ENCODE data around the gene IFNE.

IFNE gene, protein sequence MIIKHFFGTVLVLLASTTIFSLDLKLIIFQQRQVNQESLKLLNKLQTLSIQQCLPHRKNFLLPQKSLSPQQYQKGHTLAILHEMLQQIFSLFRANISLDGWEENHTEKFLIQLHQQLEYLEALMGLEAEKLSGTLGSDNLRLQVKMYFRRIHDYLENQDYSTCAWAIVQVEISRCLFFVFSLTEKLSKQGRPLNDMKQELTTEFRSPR

DNA sequence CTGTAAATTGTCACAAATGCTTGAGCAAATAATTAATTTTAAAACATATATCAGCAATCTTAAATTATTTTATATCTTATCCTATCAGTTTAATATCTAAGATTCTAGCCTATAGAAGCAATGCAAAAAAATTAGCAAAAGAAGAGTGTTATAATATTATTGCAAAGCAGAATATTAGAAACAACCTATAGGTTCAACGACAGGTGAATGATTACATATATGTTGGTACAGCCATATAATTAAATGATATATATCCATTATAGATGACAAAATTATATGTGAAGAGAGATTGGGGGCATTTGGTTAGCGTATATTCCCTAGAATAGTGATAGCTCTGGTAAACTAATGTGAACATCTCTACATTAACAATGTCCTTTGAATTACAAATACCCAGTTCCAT lies at the start of gene IFNE:
Gene IFNE (minus strand): TSS at position 101 of the 400 bp plus-strand sequence. CDS start 619 bp downstream, outside the sequence.
- DNase-seq, result no peak

DNA sequence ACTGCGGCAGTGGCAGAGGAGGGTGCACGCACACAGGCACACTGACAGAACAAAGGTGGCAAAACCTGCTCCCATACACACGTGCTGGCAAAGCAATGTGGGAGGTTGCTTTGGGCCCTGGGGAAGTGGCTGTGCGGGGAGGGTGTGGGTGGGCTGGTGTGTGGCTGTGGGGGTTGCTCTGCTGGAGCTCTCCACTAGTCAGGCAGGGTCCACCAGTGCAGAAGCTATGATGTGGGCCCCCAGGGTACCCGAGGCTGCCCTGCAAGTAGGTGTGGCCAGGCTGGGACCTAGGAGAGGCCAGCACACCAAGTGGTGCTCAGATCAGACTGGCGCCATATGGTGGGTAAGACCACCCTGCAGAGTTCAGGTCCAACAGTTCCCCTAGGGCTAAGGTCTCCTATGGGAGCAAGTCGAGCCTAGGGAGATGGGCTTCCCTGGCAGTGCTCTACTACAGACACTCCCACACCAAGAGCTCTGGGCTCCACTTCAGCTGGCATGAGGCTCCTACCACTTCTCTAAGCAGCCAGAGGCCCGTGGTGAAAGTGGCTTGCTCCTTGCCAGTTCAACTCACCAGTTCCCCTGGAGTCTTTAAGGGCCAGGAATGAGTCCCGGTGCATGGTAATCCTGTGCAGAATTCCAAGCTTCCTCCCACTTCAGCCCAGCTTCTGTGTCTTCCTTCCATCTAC lies 46.2 kb upstream of the IFNE start:
- no peak for DNase-seq

DNA sequence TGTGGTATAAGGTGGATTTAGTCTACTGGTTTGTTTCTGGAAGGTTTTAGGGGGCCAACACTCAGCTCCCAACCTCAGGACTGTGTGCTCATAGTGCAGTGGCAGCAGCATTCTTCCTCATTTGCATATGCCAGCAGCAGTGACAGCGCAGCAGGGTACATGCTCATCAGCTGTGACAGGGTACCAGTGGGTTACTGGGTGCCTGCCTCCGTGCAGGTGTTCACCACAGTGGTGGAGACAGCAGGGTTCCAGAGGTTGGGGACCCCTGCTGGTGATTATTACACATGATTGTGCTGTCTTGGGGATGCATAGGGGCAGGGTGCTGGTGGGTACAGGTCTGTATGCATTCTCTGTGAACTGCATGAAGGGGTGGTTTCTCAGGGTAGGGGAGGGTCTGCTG lies 45.5 kb upstream of the IFNE start:
- DNase-seq, result peak in 1 of 2 donors; percentile 11

DNA sequence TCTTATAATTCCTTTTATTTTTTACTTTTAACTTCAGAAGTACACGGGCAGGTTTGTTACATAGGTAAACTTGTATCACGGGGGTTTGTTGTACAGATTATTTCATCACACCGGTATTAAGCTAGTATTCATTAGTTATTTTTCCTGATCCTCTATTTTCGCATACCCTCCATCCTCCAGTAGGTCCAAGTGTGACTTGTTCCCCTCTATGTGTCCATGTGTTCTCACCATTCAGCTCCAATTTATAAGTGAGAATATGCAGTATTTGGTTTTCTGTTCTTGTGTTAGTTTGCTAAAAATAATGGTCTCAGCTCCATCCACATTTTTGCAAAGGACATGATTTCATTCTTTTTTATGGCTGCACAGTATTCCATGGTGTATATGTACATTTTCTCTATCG lies 43.1 kb upstream of the IFNE start:
- DNase-seq, result no peak

DNA sequence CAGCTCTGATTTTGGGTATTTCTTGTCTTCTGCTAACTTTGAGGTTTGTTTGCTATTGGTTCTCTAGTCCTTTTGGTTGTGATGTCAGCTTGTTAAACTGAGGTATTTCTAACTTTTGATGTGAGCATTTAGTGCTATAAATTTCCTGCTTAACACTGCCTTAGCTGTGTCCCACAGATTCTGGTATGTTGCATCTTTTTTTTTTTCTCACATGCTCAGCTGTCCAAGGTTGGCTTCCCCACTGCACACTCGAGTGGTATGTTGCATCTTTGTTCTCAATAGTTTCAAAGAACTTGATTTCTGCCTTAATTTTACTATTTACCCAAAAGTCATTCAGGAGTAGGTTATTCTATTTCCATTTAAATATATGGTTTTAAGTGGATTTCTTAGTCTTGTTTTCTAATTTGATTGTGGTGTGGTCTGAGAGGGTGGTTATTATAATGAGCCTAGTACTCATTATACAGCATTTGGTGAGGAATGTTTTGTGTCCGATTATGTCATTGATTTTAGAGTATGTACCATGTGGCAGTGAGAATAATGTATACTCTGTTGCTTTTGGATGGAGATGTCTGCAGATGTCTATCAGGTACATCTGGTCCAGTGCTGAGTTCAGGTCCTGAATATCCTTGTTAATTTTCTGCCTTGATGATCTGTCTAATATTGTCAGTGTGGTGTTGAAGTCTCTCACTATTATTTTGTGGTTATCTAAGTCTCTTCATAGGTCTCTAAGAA lies 42.2 kb upstream of the IFNE start:
- no peak for DNase-seq

DNA sequence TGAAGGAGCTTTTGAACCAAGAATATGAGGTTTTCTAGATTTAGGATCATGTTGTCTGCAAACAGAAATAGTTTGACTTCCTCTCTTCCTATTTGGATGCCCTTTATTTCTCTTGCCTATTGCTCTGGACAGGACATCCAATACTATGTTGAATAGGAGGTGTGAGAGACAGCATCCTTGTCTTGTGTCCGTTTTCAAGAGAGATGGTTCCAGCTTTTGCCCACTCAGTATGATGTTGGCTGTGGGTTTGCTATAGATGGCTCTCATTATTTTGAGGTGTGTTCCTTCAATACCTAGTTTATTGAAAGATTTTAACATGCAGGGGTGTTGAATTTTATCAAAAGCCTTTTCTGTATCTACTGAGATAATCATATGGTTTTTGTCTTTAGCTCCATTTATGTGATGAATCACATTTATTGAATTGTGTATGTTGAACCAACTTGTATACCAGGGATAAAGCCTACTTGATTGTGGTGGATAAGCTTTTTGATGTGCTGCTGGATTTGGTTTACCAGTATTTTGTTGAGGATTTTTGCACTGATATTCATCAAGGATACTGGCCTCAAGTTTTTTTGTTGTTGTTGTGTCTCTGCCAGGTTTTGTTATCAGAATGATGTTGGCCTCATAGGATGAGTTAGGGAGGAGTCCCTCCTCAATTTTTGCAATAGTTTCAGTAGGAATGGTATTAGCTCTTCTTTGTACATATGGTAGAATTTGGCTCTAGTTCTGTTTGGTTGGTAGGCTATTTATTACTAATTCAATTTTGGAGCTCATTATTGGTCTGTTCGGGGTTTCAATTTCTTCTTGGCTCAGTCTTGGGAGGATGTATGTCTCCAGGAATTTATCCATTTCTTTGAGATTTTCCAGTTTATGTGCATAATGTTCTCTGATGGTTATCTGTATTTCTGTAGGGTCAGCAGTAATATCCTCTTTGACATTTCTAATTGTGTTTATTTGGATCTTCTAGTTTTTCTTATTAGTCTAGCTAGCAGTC lies 41.2 kb upstream of the IFNE start:
- no peak for DNase-seq

DNA sequence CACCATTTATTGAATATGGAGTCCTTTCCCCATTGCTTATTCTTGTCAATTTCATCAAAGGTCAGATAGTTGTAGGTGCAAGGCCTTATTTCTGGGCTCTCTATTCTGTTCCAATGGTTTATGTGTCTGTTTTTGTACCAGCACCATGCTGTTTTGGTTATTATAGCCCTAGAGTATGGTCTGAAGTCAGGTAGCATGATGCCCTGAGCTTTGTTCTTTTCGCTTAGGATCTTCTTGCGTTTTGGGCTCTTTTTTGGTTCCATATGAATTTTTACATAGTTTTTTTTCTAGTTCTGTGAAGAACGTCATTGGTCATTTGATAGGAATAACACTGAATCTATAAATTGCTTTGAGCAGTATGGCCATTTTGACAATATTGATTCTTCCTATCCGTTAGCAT lies 40.2 kb upstream of the IFNE start:
- no peak for DNase-seq

DNA sequence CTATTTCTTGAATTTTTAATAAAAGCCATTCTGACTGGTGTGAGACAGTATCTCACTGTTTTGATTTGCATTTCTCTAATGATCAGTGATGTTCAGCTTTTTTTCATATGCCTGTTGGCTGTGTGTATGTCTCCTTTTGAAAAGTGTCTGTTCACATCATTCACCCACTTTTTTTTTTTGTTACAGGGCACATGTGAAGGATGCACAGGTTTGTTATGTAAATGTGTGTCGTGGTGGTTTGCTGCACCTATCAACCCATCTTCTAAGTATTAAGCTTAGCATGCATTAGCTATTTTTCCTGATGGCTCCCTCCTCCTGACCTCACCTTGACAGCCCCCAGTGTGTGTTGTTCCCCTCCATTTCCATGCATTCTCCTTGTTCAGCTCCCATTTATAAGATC lies 39.3 kb upstream of the IFNE start:
- DNase-seq, result no peak

DNA sequence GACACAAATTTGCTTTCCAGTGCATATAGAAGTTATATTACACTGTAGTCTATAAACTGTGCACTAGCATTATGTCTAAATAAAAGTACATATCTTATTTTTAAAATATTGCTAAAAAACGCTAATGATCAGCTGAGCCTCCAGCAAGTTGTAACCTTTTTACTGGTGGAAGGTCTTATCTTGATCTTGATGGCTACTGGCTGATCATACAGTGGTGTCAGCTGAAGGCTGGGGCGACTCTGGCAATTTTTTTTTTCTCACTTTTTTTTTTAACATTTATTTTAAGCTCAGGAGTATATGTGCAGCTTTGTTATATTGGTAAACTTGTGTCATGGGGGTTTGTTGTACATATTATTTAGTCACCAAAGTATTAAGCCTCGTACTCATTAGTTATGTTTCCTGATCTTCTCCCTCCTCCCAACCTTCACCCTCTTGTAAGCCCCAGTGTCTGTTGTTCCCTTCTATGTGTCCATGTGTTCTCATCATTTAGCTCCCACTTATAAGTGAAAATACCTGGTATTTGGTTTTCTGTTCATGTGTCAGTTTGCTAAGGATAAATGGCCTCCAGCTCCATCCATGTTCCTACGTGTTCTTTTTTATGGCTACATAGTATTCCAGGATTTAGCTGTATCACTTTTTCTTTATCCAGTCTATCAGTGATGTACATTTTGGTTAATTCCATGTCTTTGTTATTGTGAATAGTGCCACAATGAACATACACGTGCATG lies 38.6 kb upstream of the IFNE start:
- DNase-seq, result no peak

DNA sequence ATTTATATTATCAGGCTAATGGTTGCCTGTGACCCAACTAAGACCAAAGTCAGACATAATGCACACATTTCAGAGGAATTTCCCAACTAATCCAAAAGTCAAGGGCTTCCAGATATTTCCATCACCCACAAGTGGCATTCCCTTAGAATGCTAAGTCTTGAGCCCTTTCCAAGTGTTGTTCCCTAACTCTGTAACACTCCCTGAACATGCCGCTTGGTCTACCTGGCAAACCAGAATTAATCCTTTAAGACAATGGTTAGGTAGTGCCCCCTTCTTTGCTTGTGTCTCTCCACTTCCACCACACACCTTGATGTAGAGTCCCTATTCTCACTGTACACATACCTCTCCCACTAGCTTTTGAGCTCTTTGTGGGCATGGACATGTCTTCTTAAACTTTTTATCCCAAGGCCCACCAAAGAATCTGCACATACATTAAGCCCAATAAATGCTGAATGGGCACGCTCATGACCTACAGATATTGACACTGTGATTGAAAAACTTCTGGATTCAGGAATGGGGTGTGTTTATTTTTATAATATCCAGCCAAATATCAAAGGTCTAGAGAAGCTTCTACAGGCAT lies 37.8 kb upstream of the IFNE start:
- no peak for DNase-seq

DNA sequence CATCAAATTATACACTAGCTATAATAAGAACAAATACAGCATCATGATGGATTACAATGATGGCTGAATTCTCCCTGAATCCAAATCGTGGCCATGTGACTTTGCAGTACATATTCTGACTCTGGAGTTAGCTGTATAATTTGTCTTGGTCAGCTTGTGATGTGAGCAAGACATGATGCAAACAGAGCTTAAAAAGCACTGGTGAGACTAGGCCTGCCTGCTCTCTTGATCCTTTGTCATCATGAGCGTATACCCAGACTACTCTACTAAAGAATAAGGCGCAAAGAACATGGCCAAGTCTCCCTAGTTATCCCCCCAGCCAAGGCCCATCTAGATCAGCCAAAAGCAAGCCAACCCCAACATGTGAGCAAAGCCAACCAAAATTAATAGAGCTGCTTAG lies 34.7 kb upstream of the IFNE start:
- DNase-seq, result no peak

DNA sequence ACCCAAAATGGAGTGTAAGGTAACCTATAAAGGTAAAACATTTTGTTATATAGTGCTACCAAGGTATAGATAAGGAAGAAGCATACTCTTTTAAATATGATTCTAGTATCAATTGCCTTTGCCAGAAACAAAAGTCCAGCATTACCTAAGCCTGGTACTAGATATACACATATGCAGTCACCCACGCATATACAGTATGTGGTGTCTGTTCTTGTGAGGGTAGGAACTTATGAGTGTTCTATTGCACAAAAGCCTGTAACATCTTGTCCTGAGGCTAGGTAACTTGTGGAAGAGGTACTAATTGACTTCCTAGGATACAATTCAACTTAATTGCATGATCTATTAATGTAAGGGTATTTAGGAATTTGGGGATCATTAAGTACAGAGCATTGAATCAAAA lies 31.3 kb upstream of the IFNE start:
- DNase-seq, result no peak

DNA sequence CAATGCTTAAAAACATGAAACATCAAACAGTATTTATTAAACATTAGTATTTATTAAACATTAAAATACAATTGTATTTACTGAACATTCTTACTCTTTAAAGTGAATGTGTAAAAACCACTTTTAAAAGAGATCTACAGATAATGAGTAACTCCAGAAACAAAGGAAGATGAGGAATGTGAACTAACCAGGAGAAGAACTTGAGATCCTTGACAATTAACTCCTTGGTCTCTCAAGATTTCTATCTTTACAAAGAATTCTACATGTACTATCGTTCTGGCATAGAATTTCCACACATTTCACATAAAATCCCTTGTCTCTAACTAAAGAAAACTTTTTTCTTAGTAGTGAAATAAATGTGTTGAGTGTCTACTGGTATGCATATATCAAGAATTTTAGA lies 28.7 kb upstream of the IFNE start:
- no peak for DNase-seq

DNA sequence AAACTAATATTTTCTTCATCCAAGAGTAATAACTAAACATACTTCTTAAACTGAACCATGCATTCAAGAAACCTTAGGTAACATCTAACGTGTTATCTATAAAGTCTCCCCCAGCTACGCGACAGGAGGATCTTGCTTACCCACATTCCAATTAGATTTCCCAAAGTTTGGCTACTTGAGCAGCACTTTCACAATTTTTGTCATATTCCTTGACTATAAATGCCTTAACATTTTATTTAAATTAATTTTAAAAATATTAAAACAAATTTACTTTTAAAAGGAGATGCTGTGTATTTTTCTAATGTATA lies 25.3 kb upstream of the IFNE start:
- DNase-seq, result no peak

DNA sequence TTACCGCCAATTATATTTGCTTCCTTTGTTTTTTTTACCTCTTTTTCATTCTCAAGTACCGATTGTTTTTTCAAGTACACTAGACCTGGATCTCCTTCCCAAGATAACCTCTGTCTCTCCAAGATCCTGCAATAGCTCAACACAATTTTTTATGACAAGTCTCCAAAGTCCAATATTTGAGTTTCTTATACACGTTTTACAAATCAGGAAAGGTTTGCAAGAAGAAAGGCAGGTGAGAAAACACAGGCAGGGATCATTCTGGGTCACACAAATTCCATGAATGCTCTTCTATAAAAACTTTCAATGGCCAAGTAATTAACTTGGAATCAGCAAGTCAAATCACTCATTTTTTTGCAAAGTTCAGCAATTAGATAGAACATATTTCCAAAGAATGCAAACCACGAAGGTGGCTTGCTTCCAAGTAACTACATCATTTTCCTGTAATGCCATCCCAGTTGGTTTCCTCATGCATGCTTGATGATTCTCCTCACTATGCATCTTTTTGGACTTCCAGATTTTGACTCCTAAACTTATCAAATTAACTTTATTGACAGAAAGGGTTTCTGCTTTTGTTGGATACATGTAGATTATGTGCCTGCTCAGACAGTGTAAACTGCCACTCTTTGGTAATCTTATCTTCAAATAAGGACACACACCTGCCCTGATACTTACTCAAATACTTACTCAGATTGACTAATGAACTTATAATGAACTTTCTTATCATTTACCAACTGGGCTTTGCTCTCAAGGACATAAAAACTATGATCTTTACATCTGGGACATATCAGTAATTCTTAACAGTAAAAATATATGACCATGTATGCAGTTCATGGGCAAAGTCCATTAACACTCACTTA lies 24.7 kb upstream of the IFNE start:
- no peak for DNase-seq

DNA sequence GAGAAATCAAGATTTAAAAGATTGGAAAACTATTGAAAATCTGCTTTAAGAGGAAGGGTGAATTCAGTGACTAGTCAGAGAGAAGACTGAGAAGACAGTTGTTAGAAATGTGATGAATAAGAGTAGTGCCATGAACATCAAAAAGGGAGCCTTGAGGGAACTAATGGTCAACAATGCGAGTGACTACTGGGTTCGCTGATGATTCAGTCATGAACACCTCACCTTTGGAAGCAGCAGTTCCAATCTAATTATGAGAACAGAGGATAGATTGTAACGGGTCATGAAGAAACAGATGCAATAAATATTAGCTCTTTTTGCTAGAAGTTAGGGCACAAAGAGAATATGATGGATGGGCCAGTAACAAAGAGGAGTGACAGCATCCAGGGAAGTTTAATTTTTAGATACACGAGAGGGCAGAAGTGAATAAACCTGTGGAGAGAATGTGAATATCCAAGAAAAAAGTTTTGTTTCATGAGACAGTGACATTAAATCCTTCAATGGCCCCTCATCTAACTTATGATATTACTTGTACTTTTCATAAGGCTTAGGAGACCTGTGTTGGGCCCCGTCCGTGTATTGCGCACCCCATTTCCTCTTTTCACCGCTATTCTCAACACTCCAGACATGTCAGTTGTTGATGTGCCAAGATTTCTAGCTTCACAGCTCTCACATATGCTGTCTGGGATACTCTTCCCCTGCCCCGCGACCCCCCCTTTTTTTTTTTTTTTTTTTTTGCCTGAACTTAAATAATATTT lies 23.5 kb upstream of the IFNE start:
- DNase-seq, result no peak

DNA sequence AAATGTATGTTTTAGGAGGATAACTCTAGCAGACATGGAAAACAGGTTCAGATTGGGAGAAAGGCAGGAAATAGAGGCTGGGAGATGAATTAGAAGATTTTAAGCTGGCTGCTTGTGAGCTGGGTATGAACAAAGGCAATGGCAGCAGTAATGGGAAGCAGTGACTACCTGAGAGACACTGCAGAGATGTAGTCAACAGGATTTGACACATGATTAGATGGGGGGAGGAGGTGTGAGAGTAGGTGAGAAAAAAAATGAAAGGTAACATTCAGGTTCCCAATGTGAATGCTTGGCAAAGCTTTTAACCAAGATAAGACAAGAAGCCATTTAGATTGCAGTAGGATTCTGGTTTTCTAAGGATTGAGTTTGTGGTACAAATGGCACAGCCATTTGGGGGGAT lies 22.8 kb upstream of the IFNE start:
- DNase-seq, result peak in 1 of 2 donors; percentile 40

DNA sequence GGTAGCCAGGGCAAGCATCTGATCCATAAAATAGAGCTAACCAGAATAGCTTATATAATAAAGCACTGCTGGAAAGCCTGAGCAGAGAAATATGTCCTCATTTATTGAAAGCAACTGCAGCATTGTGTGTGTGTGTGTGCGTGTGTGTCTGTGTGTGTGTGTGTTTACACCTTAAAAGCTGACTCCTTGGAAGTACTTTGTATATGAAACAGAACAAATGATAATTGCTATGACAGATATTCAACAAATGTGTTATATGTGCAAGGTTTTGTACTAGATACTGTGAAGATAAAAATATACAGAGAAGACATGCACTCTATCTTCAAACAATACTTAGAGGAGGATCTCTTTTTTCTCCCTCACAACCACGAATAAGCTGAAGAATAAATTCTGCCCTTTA lies 22.0 kb upstream of the IFNE start:
- DNase-seq, result peak in 1 of 2 donors; percentile 18

DNA sequence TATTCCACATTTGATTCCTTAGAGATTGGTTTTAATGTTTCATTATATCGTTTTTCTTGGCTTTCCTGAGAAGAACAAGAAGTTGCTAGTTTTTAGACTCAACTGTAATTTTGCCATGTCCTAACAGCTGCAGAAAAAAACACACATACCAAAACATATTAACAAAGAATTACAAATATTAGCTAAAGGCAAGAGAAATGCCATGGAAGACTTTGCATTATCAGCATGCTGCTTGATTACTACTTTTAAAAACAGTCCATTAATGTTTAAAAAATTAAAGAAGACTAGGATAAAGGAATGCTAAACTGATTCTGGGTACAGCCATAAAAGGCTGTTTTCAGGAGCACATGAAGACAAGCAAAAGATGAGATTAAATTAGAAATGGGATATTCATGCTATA lies 20.5 kb upstream of the IFNE start:
- no peak for DNase-seq

DNA sequence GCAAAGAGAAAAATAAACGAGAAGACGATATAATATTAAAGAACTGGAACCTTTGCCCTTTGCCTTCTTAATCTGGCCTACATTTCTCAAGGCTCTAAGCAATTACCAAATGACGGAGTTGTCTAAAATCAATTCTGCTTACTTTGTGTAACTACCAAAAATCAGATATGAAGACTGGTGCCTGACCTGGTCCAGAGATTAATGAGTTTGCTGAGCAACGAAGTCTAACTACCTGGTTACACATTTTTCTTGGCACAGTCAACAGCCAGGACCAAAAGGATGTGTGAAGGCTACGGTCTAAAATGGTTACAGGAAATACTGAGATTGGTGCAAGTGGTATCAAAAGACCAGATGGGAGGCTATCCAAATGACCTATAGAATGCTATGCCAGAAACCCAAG lies 17.8 kb upstream of the IFNE start:
- no peak for DNase-seq
